Ovary (tissue), 3 donors: ENCODE measurements around the gene F2RL2.

Experiments
- POLR2A ChIP-seq: fragments of 450-650 bp; IDR thresholded peaks from one replicate; pipeline ENCODE4 v1.6.1; 2017; ENCODE audit warnings: antibody characterized with exemption, mild to moderate bottlenecking, moderate library complexity
- TF ChIP-seq, protein P1 (sequence below), 3 donors: fragments of 450-650 bp in 2 of 3; fragments of 200-600 bp in 1 of 3; IDR thresholded peaks; one replicate each; pipeline versions ENCODE4 v1.5.1 to v1.8.0; 2016 to 2022; ENCODE audit warnings: antibody characterized with exemption in 3 of 3, mild to moderate bottlenecking in 1 of 3
- donor health status: DM: no; HTN: no; CAD: no.

DNA sequence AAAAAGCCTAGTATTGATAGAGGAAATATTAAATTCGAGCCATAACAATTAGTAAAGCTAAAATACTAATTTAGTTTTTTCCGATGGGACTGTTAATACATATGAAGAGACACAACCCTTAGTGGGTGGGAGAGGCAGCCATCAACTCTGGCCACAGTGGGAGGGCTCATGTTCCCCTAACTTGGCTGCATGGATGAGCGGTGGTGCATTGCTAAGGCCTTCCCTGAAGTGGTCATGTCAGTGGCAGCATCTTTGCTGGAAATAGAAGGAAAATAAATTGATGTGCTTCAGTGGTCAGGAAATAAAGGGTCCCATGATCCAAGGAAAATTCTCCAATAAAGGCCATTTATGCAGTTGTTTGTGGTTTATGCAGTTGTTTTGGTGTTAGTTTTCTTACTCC, 33.9 kb upstream of the F2RL2 start:
- TF ChIP-seq POLR2A: no peak
- TF ChIP-seq, protein P1, sequence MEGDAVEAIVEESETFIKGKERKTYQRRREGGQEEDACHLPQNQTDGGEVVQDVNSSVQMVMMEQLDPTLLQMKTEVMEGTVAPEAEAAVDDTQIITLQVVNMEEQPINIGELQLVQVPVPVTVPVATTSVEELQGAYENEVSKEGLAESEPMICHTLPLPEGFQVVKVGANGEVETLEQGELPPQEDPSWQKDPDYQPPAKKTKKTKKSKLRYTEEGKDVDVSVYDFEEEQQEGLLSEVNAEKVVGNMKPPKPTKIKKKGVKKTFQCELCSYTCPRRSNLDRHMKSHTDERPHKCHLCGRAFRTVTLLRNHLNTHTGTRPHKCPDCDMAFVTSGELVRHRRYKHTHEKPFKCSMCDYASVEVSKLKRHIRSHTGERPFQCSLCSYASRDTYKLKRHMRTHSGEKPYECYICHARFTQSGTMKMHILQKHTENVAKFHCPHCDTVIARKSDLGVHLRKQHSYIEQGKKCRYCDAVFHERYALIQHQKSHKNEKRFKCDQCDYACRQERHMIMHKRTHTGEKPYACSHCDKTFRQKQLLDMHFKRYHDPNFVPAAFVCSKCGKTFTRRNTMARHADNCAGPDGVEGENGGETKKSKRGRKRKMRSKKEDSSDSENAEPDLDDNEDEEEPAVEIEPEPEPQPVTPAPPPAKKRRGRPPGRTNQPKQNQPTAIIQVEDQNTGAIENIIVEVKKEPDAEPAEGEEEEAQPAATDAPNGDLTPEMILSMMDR (IDR thresholded peaks at IDR 0.05): no peak
